ENCODE results near the gene TXNDC15. TPM values are rescaled to one million over a fixed set of nuclear protein-coding genes. Genes with fewer than 3 reads are reported as not detected.

Gene TXNDC15
- total RNA-seq, 4 donors from 2014 or later, result 46.1 to 66.6 (median 56.5) TPM

- TF ChIP-seq CTCF (IDR thresholded peaks at IDR 0.05; ENCODE audit: low read depth), result no peak
Observed at GRCh38 chr5:134864707-134865106, 9.5 kb upstream of the TXNDC15 start.

- TF ChIP-seq CTCF (IDR thresholded peaks at IDR 0.05; ENCODE audit: low read depth), result no peak
Observed at GRCh38 chr5:134873494-134873893, 677 bp upstream of the TXNDC15 start.

GRCh38 chr5:134874831-134875655, 872 bp downstream of the TXNDC15 start:
- TF ChIP-seq CTCF (IDR thresholded peaks at IDR 0.05; ENCODE audit: low read depth), result no peak

GRCh38 chr5:134877159-134877558, 3.0 kb downstream of the TXNDC15 start:
- TF ChIP-seq CTCF (IDR thresholded peaks at IDR 0.05; ENCODE audit: low read depth), result no peak

GRCh38 chr5:134878403-134878802, 4.2 kb downstream of the TXNDC15 start:
- no peak for TF ChIP-seq CTCF (IDR thresholded peaks at IDR 0.05; ENCODE audit: low read depth)

GRCh38 chr5:134879456-134879855, 5.3 kb downstream of the TXNDC15 start:
- TF ChIP-seq CTCF (IDR thresholded peaks at IDR 0.05; ENCODE audit: low read depth), result no peak

- no peak for TF ChIP-seq CTCF (IDR thresholded peaks at IDR 0.05; ENCODE audit: low read depth)
Observed at GRCh38 chr5:134887593-134888159, 13.5 kb downstream of the TXNDC15 start.
